Measurements from ENCODE around the gene MRM2. TPM values are rescaled to one million over a fixed set of nuclear protein-coding genes. Genes with fewer than 3 reads are reported as not detected.

The MRM2 gene
- total and polyA plus RNA-seq, 7 experiments from 2014 or later, result 7.1 to 58.3 (median 20.7) TPM

GRCh38 chr7:2203766-2204300, 38.2 kb downstream of the MRM2 start:
- ChIA-PET CTCF (interaction anchor here (0.6 to 0.7 kb wide), 2 partner anchors 127 to 196 kb away, joined by 3 read pairs; no protein-coding TSS in a partner anchor), POLR2A (no interaction called here)
- Histone ChIP-seq H3K9me3 (ENCODE audit: control insufficient read depth in 2 of 3, low read length in 3 of 3) (no peaks in the 10 kb centered on the region), H3K4me1 (ENCODE audit: control insufficient read depth in 2 of 2, insufficient read depth in 2 of 2, low read length in 2 of 2) (no peaks in the 10 kb centered on the region), H3K36me3 (ENCODE audit: control insufficient read depth in 2 of 3, insufficient read depth in 3 of 3, low read length in 3 of 3) (peaks cover 0 to 40% (median 3%) of the 10 kb centered on the region in 3 experiments), H3K4me3 (ENCODE audit: low read length) (no peak overlapping the region), H3K27ac (ENCODE audit: low read depth, low read length) (no peak overlapping the region), H3K27me3 (ENCODE audit: control insufficient read depth in 2 of 2, insufficient read depth in 2 of 2, low read length in 2 of 2) (no peaks in the 10 kb centered on the region)
- ATAC-seq (peak; percentile 34), DNase-seq (no peak)
- intact Hi-C loops (cut with micrococcal nuclease), result no loop called here
- Mint-ChIP-seq H3K9me3 (no peaks in the 10 kb centered on the region), H3K27ac (peak overlapping the region in 2 of 9 donors; percentile 41 to 48), H3K4me3 (no peak overlapping the region), H3K27me3 (no peaks in the 10 kb centered on the region), H3K36me3 (peaks cover 1 to 42% (median 7%) of the 10 kb centered on the region in 5 donors), H3K4me1 (peaks cover 0 to 2% (median 0%) of the 10 kb centered on the region in 7 donors)

GRCh38 chr7:2202901-2203765, 38.9 kb downstream of the MRM2 start:
- CTCF ChIA-PET, result interaction anchor here (0.6 to 0.7 kb wide), 3 partner anchors 63 to 197 kb away, joined by 3 read pairs; no protein-coding TSS in a partner anchor

GRCh38 chr7:2202361-2202761, 39.6 kb downstream of the MRM2 start:
- Histone ChIP-seq H3K9me3 (ENCODE audit: control insufficient read depth in 2 of 3, low read length in 3 of 3) (no peaks in the 10 kb centered on the region), H3K27ac (ENCODE audit: low read depth, low read length) (no peak overlapping the region), H3K4me1 (ENCODE audit: control insufficient read depth in 2 of 2, insufficient read depth in 2 of 2, low read length in 2 of 2) (no peaks in the 10 kb centered on the region), H3K36me3 (ENCODE audit: control insufficient read depth in 2 of 3, insufficient read depth in 3 of 3, low read length in 3 of 3) (peaks cover 0 to 31% (median 3%) of the 10 kb centered on the region in 3 experiments), H3K4me3 (ENCODE audit: low read length) (no peak overlapping the region), H3K27me3 (ENCODE audit: control insufficient read depth in 2 of 2, insufficient read depth in 2 of 2, low read length in 2 of 2) (no peaks in the 10 kb centered on the region)
- CTCF ChIA-PET, result no interaction called here
- DNase-seq (no peak), ATAC-seq (no peak)
- POLR2A ChIA-PET, result interaction anchor here (0.6 kb wide), 1 partner anchor 447 kb away, joined by 3 read pairs; no protein-coding TSS in a partner anchor
- H3K4me1 Mint-ChIP-seq, result peaks cover 0 to 3% (median 0%) of the 10 kb centered on the region in 7 donors
- H3K27me3 Mint-ChIP-seq, result no peaks in the 10 kb centered on the region
- no peak overlapping the region for H3K4me3 Mint-ChIP-seq
- H3K36me3 Mint-ChIP-seq, result peaks cover 3 to 36% (median 7%) of the 10 kb centered on the region in 5 donors
- peaks cover 0 to 3% (median 0%) of the 10 kb centered on the region in 11 donors for H3K9me3 Mint-ChIP-seq
- intact Hi-C loops (cut with micrococcal nuclease), result no loop called here
- no peak overlapping the region for H3K27ac Mint-ChIP-seq

More at GRCh38 chr7:2202901-2203765, 38.9 kb downstream of the MRM2 start:
- peaks cover under 1 to 39% (median 5%) of the 10 kb centered on the region in 5 donors for H3K36me3 Mint-ChIP-seq
- no peaks in the 10 kb centered on the region for H3K4me1 Mint-ChIP-seq
- H3K27me3 ChIP-seq (ENCODE audit: control insufficient read depth in 2 of 2, insufficient read depth in 2 of 2, low read length in 2 of 2), result no peaks in the 10 kb centered on the region
- no peak for DNase-seq
- ATAC-seq, result no peak
- H3K9me3 Mint-ChIP-seq, result no peaks in the 10 kb centered on the region
- H3K4me3 ChIP-seq (ENCODE audit: low read length), result no peak overlapping the region
- H3K4me3 Mint-ChIP-seq, result no peak overlapping the region
- intact Hi-C loops (cut with micrococcal nuclease), result no loop called here
- no peaks in the 10 kb centered on the region for H3K4me1 ChIP-seq (ENCODE audit: control insufficient read depth in 2 of 2, insufficient read depth in 2 of 2, low read length in 2 of 2)
- no peaks in the 10 kb centered on the region for H3K27me3 Mint-ChIP-seq
- no peak overlapping the region for H3K27ac Mint-ChIP-seq
- POLR2A ChIA-PET, result no interaction called here
- H3K9me3 ChIP-seq (ENCODE audit: control insufficient read depth in 2 of 3, low read length in 3 of 3), result no peaks in the 10 kb centered on the region
- H3K36me3 ChIP-seq (ENCODE audit: control insufficient read depth in 2 of 3, insufficient read depth in 3 of 3, low read length in 3 of 3), result peaks cover 0 to 35% (median 3%) of the 10 kb centered on the region in 3 experiments
- no peak overlapping the region for H3K27ac ChIP-seq (ENCODE audit: low read depth, low read length)

- no peak for DNase-seq
- Mint-ChIP-seq H3K4me1 (peaks cover 0 to 5% (median 0%) of the 10 kb centered on the region in 7 donors), H3K27ac (no peak overlapping the region), H3K4me3 (no peak overlapping the region), H3K36me3 (peaks cover 7 to 37% (median 13%) of the 10 kb centered on the region in 5 donors), H3K9me3 (peaks cover 0 to 4% (median 0%) of the 10 kb centered on the region in 11 donors), H3K27me3 (no peaks in the 10 kb centered on the region)
- no peaks in the 10 kb centered on the region for H3K9me3 ChIP-seq (ENCODE audit: control insufficient read depth in 2 of 3, low read length in 3 of 3)
- ATAC-seq, result no peak
- intact Hi-C loops (cut with micrococcal nuclease), result no loop called here
- H3K27me3 ChIP-seq (ENCODE audit: control insufficient read depth in 2 of 2, insufficient read depth in 2 of 2, low read length in 2 of 2), result no peaks in the 10 kb centered on the region
- H3K4me1 ChIP-seq (ENCODE audit: control insufficient read depth in 2 of 2, insufficient read depth in 2 of 2, low read length in 2 of 2), result no peaks in the 10 kb centered on the region
- POLR2A ChIA-PET, result interaction anchor here (0.6 kb wide), 1 partner anchor 446 kb away, joined by 3 read pairs; no protein-coding TSS in a partner anchor
- CTCF ChIA-PET, result no interaction called here
- peaks cover 0 to 32% (median 3%) of the 10 kb centered on the region in 3 experiments for H3K36me3 ChIP-seq (ENCODE audit: control insufficient read depth in 2 of 3, insufficient read depth in 3 of 3, low read length in 3 of 3)
- no peak overlapping the region for H3K27ac ChIP-seq (ENCODE audit: low read depth, low read length)
- no peak overlapping the region for H3K4me3 ChIP-seq (ENCODE audit: low read length)
These were observed 40.2 kb downstream of the MRM2 start for GRCh38 chr7:2201686-2202360.

- Mint-ChIP-seq H3K27ac (no peak overlapping the region), H3K36me3 (peaks cover 7 to 41% (median 20%) of the 10 kb centered on the region in 5 donors), H3K4me3 (no peak overlapping the region), H3K27me3 (no peaks in the 10 kb centered on the region), H3K4me1 (peaks cover 0 to 5% (median 0%) of the 10 kb centered on the region in 7 donors), H3K9me3 (peaks cover 0 to 5% (median 0%) of the 10 kb centered on the region in 11 donors)
- ATAC-seq, result no peak
- no peak overlapping the region for H3K27ac ChIP-seq (ENCODE audit: low read depth, low read length)
- H3K36me3 ChIP-seq (ENCODE audit: control insufficient read depth in 2 of 3, insufficient read depth in 3 of 3, low read length in 3 of 3), result peaks cover 0 to 38% (median 0%) of the 10 kb centered on the region in 3 experiments
- H3K4me3 ChIP-seq (ENCODE audit: low read length), result no peak overlapping the region
- ChIA-PET POLR2A (no interaction called here), CTCF (no interaction called here)
- DNase-seq, result no peak
- intact Hi-C loops (cut with micrococcal nuclease), result no loop called here
- no peaks in the 10 kb centered on the region for H3K4me1 ChIP-seq (ENCODE audit: control insufficient read depth in 2 of 2, insufficient read depth in 2 of 2, low read length in 2 of 2)
- no peaks in the 10 kb centered on the region for H3K9me3 ChIP-seq (ENCODE audit: control insufficient read depth in 2 of 3, low read length in 3 of 3)
- no peaks in the 10 kb centered on the region for H3K27me3 ChIP-seq (ENCODE audit: control insufficient read depth in 2 of 2, insufficient read depth in 2 of 2, low read length in 2 of 2)
These were observed 40.9 kb downstream of the MRM2 start for GRCh38 chr7:2201128-2201527.

GRCh38 chr7:2200584-2200980, 41.4 kb downstream of the MRM2 start:
- ChIA-PET POLR2A (no interaction called here), CTCF (no interaction called here)
- H3K27me3 Mint-ChIP-seq, result no peaks in the 10 kb centered on the region
- peaks cover 0 to 8% (median under 1%) of the 10 kb centered on the region in 11 donors for H3K9me3 Mint-ChIP-seq
- H3K4me1 ChIP-seq (ENCODE audit: control insufficient read depth in 2 of 2, insufficient read depth in 2 of 2, low read length in 2 of 2), result no peaks in the 10 kb centered on the region
- intact Hi-C loops (cut with micrococcal nuclease), result no loop called here
- DNase-seq (no peak), ATAC-seq (no peak)
- H3K4me1 Mint-ChIP-seq, result peaks cover 0 to 5% (median 0%) of the 10 kb centered on the region in 7 donors
- peaks cover 7 to 46% (median 25%) of the 10 kb centered on the region in 5 donors for H3K36me3 Mint-ChIP-seq
- no peak overlapping the region for H3K4me3 ChIP-seq (ENCODE audit: low read length)
- no peaks in the 10 kb centered on the region for H3K27me3 ChIP-seq (ENCODE audit: control insufficient read depth in 2 of 2, insufficient read depth in 2 of 2, low read length in 2 of 2)
- H3K4me3 Mint-ChIP-seq, result no peak overlapping the region
- peaks cover 0 to 2% (median 0%) of the 10 kb centered on the region in 3 experiments for H3K9me3 ChIP-seq (ENCODE audit: control insufficient read depth in 2 of 3, low read length in 3 of 3)
- no peak overlapping the region for H3K27ac Mint-ChIP-seq
- peaks cover 0 to 43% (median 0%) of the 10 kb centered on the region in 3 experiments for H3K36me3 ChIP-seq (ENCODE audit: control insufficient read depth in 2 of 3, insufficient read depth in 3 of 3, low read length in 3 of 3)
- H3K27ac ChIP-seq (ENCODE audit: low read depth, low read length), result no peak overlapping the region
